ENCODE results near the gene ZNF611. TPM values are rescaled to one million over a fixed set of nuclear protein-coding genes. Genes with fewer than 3 reads are reported as not detected.
A peak's percentile ranks its signal among the peaks of the same experiment; 100 is the strongest.

Gene ZNF611
- total and polyA plus RNA-seq, 9 of the 15 experiments (the other 6 are each of a cell fraction or from before 2014, with no cell fraction given) = 3.7 to 29.6 (median 12.8) TPM

DNA sequence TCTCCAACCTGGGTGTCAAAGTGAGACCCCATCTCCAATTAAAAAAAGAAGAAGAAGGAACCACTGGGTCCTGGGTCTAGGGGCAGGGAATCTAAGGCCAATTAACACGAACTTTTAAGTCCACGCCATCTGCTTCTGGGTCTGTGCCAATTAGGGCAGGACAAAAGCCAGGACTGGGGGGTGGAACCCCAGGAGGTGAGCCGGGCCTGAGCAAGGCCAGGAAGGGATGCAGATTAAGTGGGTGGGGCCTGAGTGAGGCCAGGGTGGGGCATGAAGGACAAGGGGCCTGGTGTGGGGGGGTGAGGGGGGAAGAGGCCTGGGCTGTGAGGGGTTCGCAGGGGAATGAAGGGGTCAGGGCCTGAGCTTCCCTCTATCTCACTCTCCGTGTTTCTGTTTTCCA is 70.4 kb downstream of the ZNF611 start (continued):
- TF ChIP-seq, protein P1, sequence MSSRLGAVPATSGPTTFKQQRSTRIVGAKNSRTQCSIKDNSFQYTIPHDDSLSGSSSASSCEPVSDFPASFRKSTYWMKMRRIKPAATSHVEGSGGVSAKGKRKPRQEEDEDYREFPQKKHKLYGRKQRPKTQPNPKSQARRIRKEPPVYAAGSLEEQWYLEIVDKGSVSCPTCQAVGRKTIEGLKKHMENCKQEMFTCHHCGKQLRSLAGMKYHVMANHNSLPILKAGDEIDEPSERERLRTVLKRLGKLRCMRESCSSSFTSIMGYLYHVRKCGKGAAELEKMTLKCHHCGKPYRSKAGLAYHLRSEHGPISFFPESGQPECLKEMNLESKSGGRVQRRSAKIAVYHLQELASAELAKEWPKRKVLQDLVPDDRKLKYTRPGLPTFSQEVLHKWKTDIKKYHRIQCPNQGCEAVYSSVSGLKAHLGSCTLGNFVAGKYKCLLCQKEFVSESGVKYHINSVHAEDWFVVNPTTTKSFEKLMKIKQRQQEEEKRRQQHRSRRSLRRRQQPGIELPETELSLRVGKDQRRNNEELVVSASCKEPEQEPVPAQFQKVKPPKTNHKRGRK (tag; IDR thresholded peaks at IDR 0.05) = no peak
- TF ChIP-seq ZBTB17 (CRISPR knock-in tag; IDR thresholded peaks at IDR 0.05) (no peak), ZNF212 (CRISPR knock-in tag; IDR thresholded peaks at IDR 0.05) (no peak), RNF2 (IDR thresholded peaks at IDR 0.05) (no peak), NFIC (IDR thresholded peaks at IDR 0.05) (peak; percentile 93), ZNF165 (CRISPR knock-in tag; IDR thresholded peaks at IDR 0.05; ENCODE audit: borderline replicate concordance) (no peak), RFX5 (IDR thresholded peaks at IDR 0.05; ENCODE audit: low read depth, low read length) (no peak)

DNA sequence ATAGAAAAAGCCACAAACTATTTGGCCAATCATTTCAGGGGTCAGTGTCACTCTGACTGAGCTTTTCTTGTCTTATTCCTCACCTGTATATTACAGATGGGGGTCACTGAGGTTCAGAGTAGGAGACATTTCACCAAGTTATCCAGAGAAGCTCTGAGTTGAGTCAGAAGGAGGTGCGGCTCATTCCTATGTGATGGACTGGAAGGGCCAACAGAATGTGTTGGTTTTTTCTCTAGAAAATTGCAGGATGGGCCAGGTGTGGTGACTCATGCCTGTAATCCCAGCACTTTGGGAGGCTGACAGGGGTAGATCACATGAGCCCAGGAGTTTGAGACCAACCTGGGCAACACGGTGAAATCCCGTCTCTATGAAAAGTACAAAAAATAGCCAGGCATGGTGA is 72.2 kb downstream of the ZNF611 start:
- Histone ChIP-seq H3K4me3 (no peak overlapping the region), H3K4me1 (replicated peaks in 1 of 2; ENCODE audit: control insufficient read depth in 2 of 2, insufficient read depth in 2 of 2, low read length in 2 of 2) (peaks cover 15 to 26% of the 10 kb centered on the region in 2 experiments), H3K9me1 (ENCODE audit: control insufficient read depth, insufficient read depth, low read length) (peaks cover 2% of the 10 kb centered on the region), H3K9ac (ENCODE audit: insufficient read depth in 1 of 2, low read depth in 2 of 2, low read length in 2 of 2) (no peak overlapping the region; a peak in 1 of 4 replicates), H3K79me2 (ENCODE audit: control insufficient read depth, insufficient read depth, low read length) (peaks cover 60% of the 10 kb centered on the region), H3K4me2 (ENCODE audit: insufficient read depth, low read length) (no peak overlapping the region), H3K36me3 (ENCODE audit: control insufficient read depth, insufficient read depth, low read length) (peaks cover 79% of the 10 kb centered on the region; the same call in 2 of the 3 replicates), H3K9me3 (replicated peaks; ENCODE audit: control insufficient read depth, insufficient read depth, low read depth, low read length) (no peaks in the 10 kb centered on the region), H3K27me3 (ENCODE audit: control insufficient read depth in 2 of 2, insufficient read depth in 2 of 2, low read length in 2 of 2) (no peaks in the 10 kb centered on the region), H4K20me1 (replicated peaks; ENCODE audit: control insufficient read depth, insufficient read depth, low read length) (no peaks in the 10 kb centered on the region), H2AFZ (ENCODE audit: low read depth, low read length) (no peak overlapping the region), H3K27ac (ENCODE audit: extremely low read depth, low read depth, low read length) (no peak overlapping the region)
- TF ChIP-seq, protein P2, sequence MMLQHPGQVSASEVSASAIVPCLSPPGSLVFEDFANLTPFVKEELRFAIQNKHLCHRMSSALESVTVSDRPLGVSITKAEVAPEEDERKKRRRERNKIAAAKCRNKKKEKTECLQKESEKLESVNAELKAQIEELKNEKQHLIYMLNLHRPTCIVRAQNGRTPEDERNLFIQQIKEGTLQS (IDR thresholded peaks at IDR 0.05) = 0 out of 2 replicates have a peak, but pooled peaks have one; percentile 14
- TF ChIP-seq, protein P2 (CRISPR knock-in tag; conservative IDR thresholded peaks at IDR 0.05) = no peak
- TF ChIP-seq SMAD1 (IDR thresholded peaks at IDR 0.05; ENCODE audit: low read depth, low read length, partially characterized antibody) (no peak), KAT7 (CRISPR knock-in tag; IDR thresholded peaks at IDR 0.05; ENCODE audit: borderline replicate concordance) (no peak)
- ATAC-seq (no peak), FAIRE-seq (no peak), DNase-seq (ENCODE audit: extremely low read depth in 1 of 4, low spot score in 3 of 4) (no peak)
- intact Hi-C loops (cut with micrococcal nuclease) = no loop called here
- BruUV-seq (replicated peaks) = no TSS peak
- in situ Hi-C loops (cut with MboI) = no loop called here
- ChIA-PET POLR2A (interaction anchor here (0.7 kb wide), 1 partner anchor 9 kb away, joined by 3 read pairs; no protein-coding TSS in a partner anchor), CTCF (ENCODE audit: low intra/inter-chr PET ratio) (no interaction called here)
- WGBS (ENCODE audit: insufficient coverage, low coverage, missing lambda C conversion rate) = 78% methylated on average over 3 of the region's 3 CpGs

Measured in K562 (cell line).